LNCaP clone FGC (cell line): ENCODE data around the gene TNS1.

Experiments used
- DNase-seq: peaks from one replicate; pipeline ENCODE4 v3.0.0-alpha.2; 2011; ENCODE audit warnings: low read depth
- H3K4me3 ChIP-seq: 2 replicates; pipeline ENCODE4 v1.5.1; 2011; ENCODE audit warnings: mild to moderate bottlenecking, low read depth, low read length, control low read depth
- CTCF ChIP-seq: IDR thresholded peaks from 2 replicates; pipeline ENCODE4 v1.5.1; 2012; ENCODE audit warnings: mild to moderate bottlenecking; ENCODE audit not compliant: control insufficient read depth, insufficient read depth; ENCODE audit errors: extremely low read depth

Gene TNS1

GRCh38 chr2:217823626-217824025 lies 179.2 kb downstream of the TNS1 start:
- H3K4me3 ChIP-seq = no peak overlapping the region
- TF ChIP-seq CTCF = no peak
- no peak for DNase-seq

- H3K4me3 ChIP-seq = no peak overlapping the region
- no peak for DNase-seq
- no peak for TF ChIP-seq CTCF
These were observed 180.2 kb downstream of the TNS1 start for GRCh38 chr2:217822296-217823252.

GRCh38 chr2:217821536-217822147 lies 181.2 kb downstream of the TNS1 start:
- no peak for TF ChIP-seq CTCF
- no peak for DNase-seq

GRCh38 chr2:217820904-217821303 lies 181.9 kb downstream of the TNS1 start:
- no peak overlapping the region for H3K4me3 ChIP-seq
- DNase-seq = no peak
- TF ChIP-seq CTCF = no peak

More at GRCh38 chr2:217821536-217822147, 181.2 kb downstream of the TNS1 start:
- H3K4me3 ChIP-seq = no peak overlapping the region

GRCh38 chr2:217820091-217820819 lies 182.5 kb downstream of the TNS1 start:
- TF ChIP-seq CTCF = no peak
- H3K4me3 ChIP-seq = no peak overlapping the region
- no peak for DNase-seq

GRCh38 chr2:217818293-217818850 lies 184.4 kb downstream of the TNS1 start:
- no peak for TF ChIP-seq CTCF
- no peak for DNase-seq
- no peak overlapping the region for H3K4me3 ChIP-seq
